ENCODE measurements around the gene CASK. TPM values are rescaled to one million over a fixed set of nuclear protein-coding genes. Genes with fewer than 3 reads are reported as not detected.
"Not testable (repeated sequence)": the region's sequence is repeated elsewhere in the genome, so short reads cannot be mapped to it uniquely, and the experiment has no call there.

The CASK gene
- total RNA-seq, 1 donor from 2014 or later: 41.0 TPM

GRCh38 chrX:41515376-41515775 is 408.0 kb downstream of the CASK start:
- TF ChIP-seq POLR2AphosphoS5 (IDR thresholded peaks at IDR 0.05; ENCODE audit: insufficient read depth in 1 of 2, low read depth in 1 of 2) (no peak), POLR2A (IDR thresholded peaks at IDR 0.05) (no peak), CTCF (IDR thresholded peaks at IDR 0.05) (no peak)
- intact Hi-C loops (cut with DNase I): no loop called here
- Histone ChIP-seq H3K27ac (no peak overlapping the region), H3K9me3 (no peaks in the 10 kb centered on the region), H3K4me1 (no peaks in the 10 kb centered on the region), H3K27me3 (no peaks in the 10 kb centered on the region), H3K36me3 (no peaks in the 10 kb centered on the region), H3K4me3 (no peak overlapping the region)
- no peak for DNase-seq (ENCODE audit: extremely low spot score in 2 of 2)

GRCh38 chrX:41514179-41514578 is 409.2 kb downstream of the CASK start:
- H3K4me3 ChIP-seq: no peak overlapping the region
- H3K9me3 ChIP-seq: no peaks in the 10 kb centered on the region
- DNase-seq (ENCODE audit: extremely low spot score in 2 of 2): no peak
- H3K36me3 ChIP-seq: no peaks in the 10 kb centered on the region
- H3K27me3 ChIP-seq: no peaks in the 10 kb centered on the region
- no peak overlapping the region for H3K27ac ChIP-seq
- intact Hi-C loops (cut with DNase I): no loop called here
- no peak for TF ChIP-seq POLR2A (IDR thresholded peaks at IDR 0.05)
- no peaks in the 10 kb centered on the region for H3K4me1 ChIP-seq

- H3K4me3 ChIP-seq; DNase-seq (ENCODE audit: extremely low spot score in 2 of 2); H3K4me1 ChIP-seq; H3K9me3 ChIP-seq; H3K27ac ChIP-seq; H3K36me3 ChIP-seq; intact Hi-C loops (cut with DNase I); H3K27me3 ChIP-seq: not testable (repeated sequence)
Measured at GRCh38 chrX:41512853-41513252, 410.5 kb downstream of the CASK start.

- Histone ChIP-seq H3K27me3 (no peaks in the 10 kb centered on the region), H3K4me1 (no peaks in the 10 kb centered on the region), H3K36me3 (no peaks in the 10 kb centered on the region), H3K27ac (no peak overlapping the region), H3K9me3 (no peaks in the 10 kb centered on the region), H3K4me3 (no peak overlapping the region)
- intact Hi-C loops (cut with DNase I): no loop called here
- no peak for TF ChIP-seq POLR2A (IDR thresholded peaks at IDR 0.05)
- no peak for DNase-seq (ENCODE audit: extremely low spot score in 2 of 2)
Measured at GRCh38 chrX:41512394-41512793, 411.0 kb downstream of the CASK start.

- no peak overlapping the region for H3K27ac ChIP-seq
- no peak for DNase-seq (ENCODE audit: extremely low spot score in 2 of 2)
- no peaks in the 10 kb centered on the region for H3K36me3 ChIP-seq
- intact Hi-C loops (cut with DNase I): no loop called here
- H3K4me1 ChIP-seq: no peaks in the 10 kb centered on the region
- TF ChIP-seq CTCF (IDR thresholded peaks at IDR 0.05) (no peak), POLR2AphosphoS5 (IDR thresholded peaks at IDR 0.05; ENCODE audit: insufficient read depth in 1 of 2, low read depth in 1 of 2) (no peak), POLR2A (IDR thresholded peaks at IDR 0.05) (no peak)
- no peak overlapping the region for H3K4me3 ChIP-seq
- H3K27me3 ChIP-seq: no peaks in the 10 kb centered on the region
- no peaks in the 10 kb centered on the region for H3K9me3 ChIP-seq
Measured at GRCh38 chrX:41507919-41508318, 415.4 kb downstream of the CASK start.

GRCh38 chrX:41502004-41502403 is 421.4 kb downstream of the CASK start:
- Histone ChIP-seq H3K9me3 (no peaks in the 10 kb centered on the region), H3K4me1 (no peaks in the 10 kb centered on the region), H3K27me3 (no peaks in the 10 kb centered on the region), H3K4me3 (no peak overlapping the region), H3K27ac (no peak overlapping the region), H3K36me3 (no peaks in the 10 kb centered on the region)
- TF ChIP-seq CTCF (IDR thresholded peaks at IDR 0.05) (no peak), POLR2A (IDR thresholded peaks at IDR 0.05) (no peak), POLR2AphosphoS5 (IDR thresholded peaks at IDR 0.05; ENCODE audit: insufficient read depth in 1 of 2, low read depth in 1 of 2) (no peak)
- intact Hi-C loops (cut with DNase I): no loop called here
- DNase-seq (ENCODE audit: extremely low spot score in 2 of 2): no peak

- H3K36me3 ChIP-seq: no peaks in the 10 kb centered on the region
- H3K9me3 ChIP-seq: no peaks in the 10 kb centered on the region
- no peak overlapping the region for H3K4me3 ChIP-seq
- H3K27ac ChIP-seq: no peak overlapping the region
- intact Hi-C loops (cut with DNase I): no loop called here
- DNase-seq (ENCODE audit: extremely low spot score in 2 of 2): no peak
- no peak for TF ChIP-seq CTCF (IDR thresholded peaks at IDR 0.05)
- no peaks in the 10 kb centered on the region for H3K4me1 ChIP-seq
- no peaks in the 10 kb centered on the region for H3K27me3 ChIP-seq
Measured at GRCh38 chrX:41499984-41500383, 423.4 kb downstream of the CASK start.
